DOHH2 (cell line): ENCODE measurements around the gene WNT2B.

Source experiments
- H3F3A ChIP-seq: fragments of 200-600 bp; sonication (generic), shearing (Covaris generic); 2 replicates; pipeline ENCODE4 v1.6.0; 2016; ENCODE audit warnings: antibody characterized with exemption, mild to moderate bottlenecking; ENCODE audit not compliant: control insufficient read depth, insufficient read depth
- H3K27ac ChIP-seq: fragments of 200-600 bp; sonication (generic); 2 replicates; pipeline ENCODE4 v1.5.1; 2014; ENCODE audit warnings: low read depth, mild to moderate bottlenecking, low read length, moderate library complexity
- H3K27me3 ChIP-seq: fragments of 200-600 bp; sonication (generic); 2 replicates; pipeline ENCODE4 v1.6.1; 2014; ENCODE audit warnings: mild to moderate bottlenecking, low read length, mixed read lengths; ENCODE audit not compliant: control insufficient read depth
- H3K36me3 ChIP-seq: fragments of 200-600 bp; sonication (generic); 2 replicates; pipeline ENCODE4 v1.6.1; 2014; ENCODE audit warnings: mild to moderate bottlenecking, low read length, moderate library complexity, mixed read lengths; ENCODE audit not compliant: control insufficient read depth
- H3K4me1 ChIP-seq: fragments of 200-600 bp; sonication (generic); 2 replicates; pipeline ENCODE4 v1.6.1; 2014; ENCODE audit warnings: mild to moderate bottlenecking, low read length, mixed read lengths; ENCODE audit not compliant: control insufficient read depth
- H3K4me2 ChIP-seq: fragments of 200-600 bp; sonication (generic); 2 replicates; pipeline ENCODE4 v1.6.0; 2014; ENCODE audit warnings: mild to moderate bottlenecking, low read length, moderate library complexity
- H3K4me3 ChIP-seq: fragments of 200-600 bp; sonication (generic); 2 replicates; pipeline ENCODE4 v1.5.1; 2014; ENCODE audit warnings: mild to moderate bottlenecking, low read length, mixed read lengths
- H3K79me2 ChIP-seq: fragments of 200-600 bp; sonication (generic); 2 replicates; pipeline ENCODE4 v1.6.1; 2014; ENCODE audit warnings: mild to moderate bottlenecking, low read length, mixed read lengths; ENCODE audit not compliant: control insufficient read depth
- H3K9me2 ChIP-seq: fragments of 200-600 bp; sonication (generic); replicated peaks from 2 replicates; pipeline ENCODE4 v1.6.1; 2014; ENCODE audit warnings: mild to moderate bottlenecking, low read length, mixed read lengths; ENCODE audit not compliant: control insufficient read depth
- H3K9me3 ChIP-seq: fragments of 200-600 bp; sonication (generic); 2 replicates; pipeline ENCODE4 v1.6.1; 2014; ENCODE audit warnings: antibody characterized with exemption, low read length, mixed read lengths; ENCODE audit not compliant: control insufficient read depth, insufficient read depth
- H4K20me1 ChIP-seq: fragments of 200-600 bp; sonication (generic); 2 replicates; pipeline ENCODE4 v1.6.0; 2014; ENCODE audit warnings: low read depth, mild to moderate bottlenecking, antibody characterized with exemption, low read length, moderate library complexity; ENCODE audit not compliant: control insufficient read depth, insufficient read depth
- EZH2phosphoT487 ChIP-seq: fragments of 200-600 bp; sonication (generic); IDR thresholded peaks from 2 replicates; pipeline ENCODE4 v1.6.1; 2017; ENCODE audit warnings: borderline replicate concordance, mild to moderate bottlenecking, antibody characterized with exemption, low read length, moderate library complexity, mixed read lengths
- TF ChIP-seq, protein P1 (sequence below): fragments of 200-600 bp; sonication (generic); IDR thresholded peaks from one replicate; pipeline ENCODE4 v1.5.1; 2014; ENCODE audit warnings: antibody characterized with exemption, mild to moderate bottlenecking, low read depth, low read length; ENCODE audit not compliant: poor library complexity, severe bottlenecking

WNT2B gene

GRCh38 chr1:112462953-112463279 lies 45.8 kb upstream of the WNT2B start:
- H3K4me2 ChIP-seq, result peak overlapping the region; percentile 62
- no peaks in the 10 kb centered on the region for H3K9me3 ChIP-seq
- TF ChIP-seq, protein P1, sequence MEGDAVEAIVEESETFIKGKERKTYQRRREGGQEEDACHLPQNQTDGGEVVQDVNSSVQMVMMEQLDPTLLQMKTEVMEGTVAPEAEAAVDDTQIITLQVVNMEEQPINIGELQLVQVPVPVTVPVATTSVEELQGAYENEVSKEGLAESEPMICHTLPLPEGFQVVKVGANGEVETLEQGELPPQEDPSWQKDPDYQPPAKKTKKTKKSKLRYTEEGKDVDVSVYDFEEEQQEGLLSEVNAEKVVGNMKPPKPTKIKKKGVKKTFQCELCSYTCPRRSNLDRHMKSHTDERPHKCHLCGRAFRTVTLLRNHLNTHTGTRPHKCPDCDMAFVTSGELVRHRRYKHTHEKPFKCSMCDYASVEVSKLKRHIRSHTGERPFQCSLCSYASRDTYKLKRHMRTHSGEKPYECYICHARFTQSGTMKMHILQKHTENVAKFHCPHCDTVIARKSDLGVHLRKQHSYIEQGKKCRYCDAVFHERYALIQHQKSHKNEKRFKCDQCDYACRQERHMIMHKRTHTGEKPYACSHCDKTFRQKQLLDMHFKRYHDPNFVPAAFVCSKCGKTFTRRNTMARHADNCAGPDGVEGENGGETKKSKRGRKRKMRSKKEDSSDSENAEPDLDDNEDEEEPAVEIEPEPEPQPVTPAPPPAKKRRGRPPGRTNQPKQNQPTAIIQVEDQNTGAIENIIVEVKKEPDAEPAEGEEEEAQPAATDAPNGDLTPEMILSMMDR, result no peak
- TF ChIP-seq EZH2phosphoT487, result no peak
- no peaks in the 10 kb centered on the region for H3K36me3 ChIP-seq
- H3K4me1 ChIP-seq, result peaks cover 52% of the 10 kb centered on the region
- peak overlapping the region; percentile 45 for H3K4me3 ChIP-seq
- no peak overlapping the region for H3K27ac ChIP-seq
- H3K79me2 ChIP-seq, result no peaks in the 10 kb centered on the region
- no peaks in the 10 kb centered on the region for H4K20me1 ChIP-seq
- H3F3A ChIP-seq, result peaks cover 6% of the 10 kb centered on the region; the same call in 1 of the 2 replicates
- H3K27me3 ChIP-seq, result no peaks in the 10 kb centered on the region
- H3K9me2 ChIP-seq, result no peaks in the 10 kb centered on the region

- no peak overlapping the region for H3K27ac ChIP-seq
- H3K36me3 ChIP-seq, result no peaks in the 10 kb centered on the region
- no peaks in the 10 kb centered on the region for H3K9me2 ChIP-seq
- no peaks in the 10 kb centered on the region for H3K9me3 ChIP-seq
- no peak overlapping the region for H3K4me3 ChIP-seq
- no peak overlapping the region for H3K4me2 ChIP-seq
- peaks cover 52% of the 10 kb centered on the region for H3K4me1 ChIP-seq
- H3F3A ChIP-seq, result peaks cover 6% of the 10 kb centered on the region; the same call in 1 of the 2 replicates
- H3K79me2 ChIP-seq, result no peaks in the 10 kb centered on the region
- no peaks in the 10 kb centered on the region for H4K20me1 ChIP-seq
- TF ChIP-seq EZH2phosphoT487, result no peak
- TF ChIP-seq, protein P1, result no peak
- H3K27me3 ChIP-seq, result no peaks in the 10 kb centered on the region
These were observed 44.3 kb upstream of the WNT2B start for GRCh38 chr1:112464501-112464900.

DNA sequence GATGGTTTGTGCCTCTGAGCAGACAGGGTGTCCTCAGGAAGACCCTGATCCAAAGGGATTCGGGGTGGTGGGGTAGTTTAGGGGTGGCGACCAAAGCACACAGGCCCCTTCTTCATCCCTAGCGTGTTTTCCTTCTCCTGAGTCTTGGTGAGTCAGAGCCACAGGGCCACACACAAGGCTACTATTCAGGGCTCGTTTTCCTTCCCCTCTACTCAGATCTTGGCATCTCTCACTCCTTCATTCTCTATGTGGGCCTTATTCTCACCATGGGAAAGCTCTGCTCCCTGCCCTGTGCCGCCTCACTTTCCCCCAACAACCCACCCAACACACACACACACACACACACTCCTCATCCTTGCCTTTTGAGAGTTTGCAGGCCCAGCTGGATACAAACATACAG lies 43.6 kb upstream of the WNT2B start:
- Histone ChIP-seq H3K4me1 (peaks cover 52% of the 10 kb centered on the region), H3K4me2 (peak overlapping the region; percentile 80), H3K27ac (no peak overlapping the region), H3K9me2 (no peaks in the 10 kb centered on the region), H3F3A (peaks cover 6% of the 10 kb centered on the region; the same call in 1 of the 2 replicates), H3K9me3 (no peaks in the 10 kb centered on the region), H3K4me3 (no peak overlapping the region), H3K36me3 (no peaks in the 10 kb centered on the region), H3K79me2 (no peaks in the 10 kb centered on the region), H3K27me3 (no peaks in the 10 kb centered on the region), H4K20me1 (no peaks in the 10 kb centered on the region)
- no peak for TF ChIP-seq EZH2phosphoT487
- TF ChIP-seq, protein P1, result no peak
